HG02798 (cell line): ENCODE data around the gene KCNQ4.

Experiments used
- ATAC-seq: cut with Tn5 transposase; IDR thresholded peaks from one replicate; pipeline ENCODE4 v1.9.1; 2021; ENCODE audit warnings: mild to moderate bottlenecking; ENCODE audit not compliant: unreplicated experiment, poor library complexity

The KCNQ4 gene

DNA sequence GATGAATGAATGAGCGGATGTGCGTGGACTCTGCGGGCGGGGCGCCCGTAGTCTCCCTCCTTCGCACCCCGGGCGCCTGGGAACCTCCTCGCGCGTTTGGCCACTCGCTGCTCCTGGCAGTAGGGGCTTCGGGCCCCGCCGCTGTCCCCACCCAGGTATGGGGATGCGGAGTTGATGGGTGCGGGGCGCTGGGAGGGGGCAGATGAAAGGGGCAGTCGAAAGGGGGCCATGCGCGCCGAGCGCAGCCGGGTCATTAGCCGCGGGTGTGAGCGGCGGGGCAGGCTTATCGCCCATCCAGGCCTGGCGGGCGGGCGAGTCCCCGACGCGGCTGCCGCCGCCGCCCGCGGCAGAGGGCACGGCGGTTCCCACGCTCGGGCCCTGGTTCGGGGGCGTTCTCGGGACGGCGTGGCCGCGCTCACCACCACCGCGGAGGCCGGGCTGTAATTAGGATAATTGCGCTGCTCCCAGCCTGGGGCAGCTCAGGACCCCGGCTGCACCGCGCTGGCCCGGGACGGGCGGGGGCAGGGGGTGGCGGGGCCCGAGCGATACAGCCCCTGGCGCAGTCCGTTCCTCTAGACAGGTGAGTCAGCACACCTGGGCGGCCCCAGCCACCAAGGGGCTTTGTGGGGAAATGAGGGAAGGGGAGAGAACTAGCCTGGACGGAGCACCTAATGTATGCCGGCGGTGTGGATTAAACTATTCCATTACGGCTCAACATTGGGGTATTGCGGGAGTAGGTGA, 100.6 kb downstream of the KCNQ4 start:
- no peak for ATAC-seq

DNA sequence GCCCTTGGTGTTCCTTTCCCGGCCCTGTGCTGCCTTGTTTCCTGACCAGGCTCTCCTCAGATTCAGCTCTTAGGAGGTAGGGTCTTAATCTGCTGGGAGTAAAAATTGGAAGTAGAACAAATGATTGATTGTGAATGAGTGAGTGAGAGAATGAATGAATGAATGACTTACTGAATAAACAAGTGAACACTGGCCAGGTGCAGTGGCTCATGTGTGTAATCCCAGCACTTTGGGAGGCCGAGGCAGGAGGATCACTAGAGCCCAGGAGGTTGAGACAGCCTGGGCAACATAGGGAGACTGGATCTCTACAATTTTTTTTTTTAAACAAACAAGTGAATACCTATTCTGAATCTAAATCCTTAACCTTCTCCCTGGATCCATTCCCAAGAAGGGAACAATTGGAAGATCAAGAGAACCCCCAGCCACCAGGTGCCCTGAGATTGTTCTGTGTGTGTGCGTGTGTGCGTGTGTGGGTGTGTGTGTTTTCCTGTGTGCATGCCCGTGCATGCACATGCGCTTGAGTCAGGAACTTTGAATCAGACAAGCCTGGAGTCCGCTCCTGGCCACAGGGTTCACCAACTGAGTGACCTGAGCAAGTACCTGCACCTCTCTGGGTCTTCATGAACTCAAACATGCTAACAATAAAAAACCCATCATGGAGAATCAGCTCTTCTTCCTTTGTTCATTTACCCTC, 102.9 kb downstream of the KCNQ4 start:
- ATAC-seq: no peak

DNA sequence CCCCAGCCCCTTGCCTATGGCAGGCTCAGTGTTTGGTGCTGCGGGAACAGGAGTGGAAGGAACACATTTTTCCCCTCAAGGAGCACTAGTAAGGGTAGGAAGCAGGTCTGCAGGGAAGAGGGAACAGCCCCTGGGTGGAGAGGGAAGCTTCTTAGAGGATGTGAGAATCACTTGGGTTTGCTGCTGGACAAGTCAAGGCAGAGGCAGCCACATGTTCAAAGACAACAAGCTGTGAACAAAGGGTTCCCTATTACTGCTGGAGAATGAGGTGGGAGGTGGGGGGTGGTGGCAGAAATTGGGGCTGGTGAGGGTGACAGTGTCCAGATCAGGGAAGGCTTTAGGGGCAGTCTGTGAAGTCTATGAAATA, 103.4 kb downstream of the KCNQ4 start:
- no peak for ATAC-seq

DNA sequence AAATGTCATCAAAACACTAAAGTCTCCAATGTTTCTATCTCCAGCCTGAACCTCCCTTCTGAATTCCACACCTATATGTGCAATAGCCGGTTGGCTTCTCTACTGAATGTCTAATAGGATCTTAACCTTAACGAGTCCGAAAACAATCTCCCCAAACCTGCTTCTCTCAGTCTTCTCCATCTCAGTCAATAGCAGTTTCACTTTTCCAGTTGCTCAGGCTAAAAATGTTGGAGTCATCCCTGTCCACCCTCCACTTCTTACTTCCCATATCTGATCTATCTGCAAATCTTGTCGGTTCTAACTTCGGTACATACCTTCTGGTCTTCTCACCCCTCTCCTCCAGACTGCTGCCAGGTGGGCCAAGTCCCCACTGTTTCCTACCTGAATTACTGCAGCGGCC, 104.1 kb downstream of the KCNQ4 start:
- ATAC-seq: no peak
